ENCODE results near the gene ACOT9.
"Not testable (repeated sequence)": the region's sequence is repeated elsewhere in the genome, so short reads cannot be mapped to it uniquely, and the experiment has no call there.

ACOT9 gene

GRCh38 chrX:23765868-23766267 lies 22.8 kb upstream of the ACOT9 start:
- DNase-seq = no peak

DNA sequence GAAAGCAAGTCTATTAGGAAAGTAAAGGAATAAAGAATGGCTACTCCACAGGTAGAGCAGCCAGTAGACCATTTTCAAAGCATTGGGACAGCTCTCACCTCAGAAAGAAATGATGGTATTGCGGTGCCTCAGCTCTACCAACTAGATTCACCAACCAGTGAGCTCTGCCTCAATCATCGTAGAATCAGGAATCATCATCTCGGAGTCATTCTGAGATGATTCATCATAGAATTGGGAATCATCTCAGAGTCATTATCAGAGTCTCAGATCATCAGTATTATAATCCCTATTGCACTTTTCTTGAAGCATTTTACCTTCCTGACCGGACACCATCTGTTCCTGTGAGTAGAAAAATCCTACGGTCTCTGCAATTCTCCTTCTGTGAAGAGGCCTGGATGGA lies 22.4 kb upstream of the ACOT9 start:
- DNase-seq = peak; percentile 28

DNA sequence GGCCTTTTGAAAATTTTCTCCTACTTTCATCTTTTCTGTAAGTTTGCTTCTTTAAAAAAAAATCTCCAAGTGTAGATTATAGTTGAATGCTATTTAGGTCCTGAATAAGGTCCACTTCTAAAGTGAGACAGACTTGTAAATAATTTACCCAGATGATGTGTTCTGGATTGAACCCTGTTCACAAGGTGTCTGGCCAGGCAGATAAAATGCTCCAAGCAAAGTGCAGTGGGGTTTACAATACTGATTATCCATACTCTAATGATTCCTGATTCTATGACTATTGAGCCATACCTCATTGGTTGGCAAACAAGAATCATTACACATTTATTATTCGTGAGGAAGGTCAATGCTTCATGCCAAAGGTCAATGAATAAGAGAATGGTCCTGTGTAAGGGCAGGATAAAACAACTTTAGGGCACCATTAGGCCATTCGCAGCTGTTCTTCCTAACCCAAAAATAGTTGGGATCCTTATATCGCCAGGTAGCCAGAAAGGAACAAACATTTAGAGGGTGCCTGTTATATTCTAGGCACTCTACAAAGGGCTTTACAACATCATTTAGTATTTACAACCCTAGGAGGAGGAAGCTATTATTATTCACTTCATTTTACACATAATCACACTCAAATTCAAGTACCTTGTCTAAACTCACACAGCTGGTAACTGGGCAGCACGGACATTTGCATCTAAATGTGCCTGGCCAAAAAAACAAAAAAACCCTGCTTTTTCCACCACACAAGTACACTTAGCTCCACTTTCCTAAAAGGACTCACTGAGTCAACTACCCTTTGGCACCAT lies 21.3 kb upstream of the ACOT9 start:
- no peak for DNase-seq

- no peak for DNase-seq
Observed at GRCh38 chrX:23759821-23760220, 16.7 kb upstream of the ACOT9 start.

DNA sequence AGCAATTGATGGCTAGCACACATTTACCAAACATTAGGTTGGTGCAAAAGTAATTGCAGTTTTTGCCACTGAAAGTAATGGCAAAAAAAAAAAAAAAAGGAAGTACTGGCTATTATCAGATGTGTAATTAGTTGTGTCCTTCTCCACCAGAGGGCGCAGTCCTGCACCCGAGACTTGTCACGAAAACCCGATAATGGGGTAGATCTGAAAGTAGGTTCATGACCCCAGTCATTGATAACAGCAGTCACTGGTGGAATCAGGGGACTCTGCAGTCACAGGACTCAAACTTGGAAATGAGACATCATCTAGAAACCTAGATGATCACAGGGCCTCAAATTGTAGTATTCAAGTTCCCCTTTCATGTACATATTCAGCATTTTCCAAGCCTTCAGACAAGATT lies 13.1 kb upstream of the ACOT9 start:
- DNase-seq = peak; percentile 49

DNA sequence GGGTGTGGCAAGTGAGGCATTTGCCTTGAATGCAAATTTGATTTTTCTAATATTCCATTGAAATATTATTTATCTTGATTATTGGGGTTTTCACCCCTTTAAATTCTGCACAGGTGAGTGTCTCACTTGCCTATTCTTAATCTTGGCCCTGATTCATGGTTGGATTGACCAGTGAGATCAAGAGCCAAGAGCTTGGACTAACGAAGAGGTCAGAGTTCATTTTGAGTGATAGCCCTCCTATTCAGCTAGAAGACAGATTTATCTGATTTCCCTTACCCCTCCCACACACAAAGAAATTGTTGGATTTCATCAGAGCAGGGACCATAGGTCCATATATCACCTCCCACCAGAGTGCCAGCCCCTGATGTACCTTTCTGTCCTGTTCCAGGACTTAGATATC lies 11.6 kb upstream of the ACOT9 start:
- DNase-seq = no peak

DNA sequence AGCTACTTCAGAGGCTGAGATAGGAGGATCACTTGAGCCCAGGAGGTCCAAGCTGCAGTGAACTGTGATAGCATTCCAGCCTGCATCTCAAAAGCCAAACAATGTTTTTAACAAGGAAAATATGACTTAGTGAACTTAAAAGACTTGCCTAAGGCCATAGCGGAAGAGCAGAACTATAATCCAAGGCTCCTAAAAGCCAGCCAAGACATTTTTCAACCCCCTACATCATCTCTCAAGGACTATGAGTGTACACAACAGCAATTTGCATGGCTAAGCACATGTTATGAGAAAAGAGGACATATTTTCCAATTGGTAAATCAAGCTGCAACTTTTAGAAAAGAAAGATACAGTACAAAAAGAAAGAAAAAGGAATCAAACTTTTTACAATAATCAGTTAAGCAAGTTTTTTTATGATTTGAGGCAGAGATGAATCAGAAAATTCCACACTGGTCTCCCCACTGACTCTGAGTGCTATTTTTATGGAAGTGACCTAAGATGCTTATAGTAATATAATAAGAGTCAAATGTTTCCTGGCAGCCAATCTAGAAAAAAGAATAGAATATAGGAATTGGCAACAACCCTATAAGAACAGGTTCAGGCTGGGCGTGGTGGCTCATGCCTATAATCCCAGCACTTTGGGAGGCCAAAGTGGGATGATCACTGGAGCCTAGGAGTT lies 9.8 kb upstream of the ACOT9 start:
- DNase-seq = peak; percentile 45

GRCh38 chrX:23749576-23749975 lies 6.5 kb upstream of the ACOT9 start:
- DNase-seq = no peak

DNA sequence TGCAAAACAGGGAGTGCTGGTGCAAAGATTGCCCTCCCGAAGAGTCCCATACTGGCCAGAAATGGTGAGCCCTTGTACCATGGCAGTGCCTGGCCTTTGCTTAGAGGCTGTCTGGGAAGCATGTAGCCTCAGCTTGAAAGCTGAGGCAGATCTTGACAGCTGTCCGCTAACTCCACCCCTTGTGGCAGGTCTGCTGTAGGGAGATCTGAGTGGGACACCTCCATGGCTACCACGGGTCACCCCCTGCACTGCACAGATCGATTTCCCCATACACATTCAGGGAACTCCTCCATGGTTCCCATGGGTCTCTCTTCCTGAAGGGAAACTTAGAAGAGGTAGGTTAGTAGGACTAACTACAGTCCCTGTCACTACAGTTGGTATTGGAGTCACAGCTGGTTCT lies 6.1 kb upstream of the ACOT9 start:
- DNase-seq = no peak

DNA sequence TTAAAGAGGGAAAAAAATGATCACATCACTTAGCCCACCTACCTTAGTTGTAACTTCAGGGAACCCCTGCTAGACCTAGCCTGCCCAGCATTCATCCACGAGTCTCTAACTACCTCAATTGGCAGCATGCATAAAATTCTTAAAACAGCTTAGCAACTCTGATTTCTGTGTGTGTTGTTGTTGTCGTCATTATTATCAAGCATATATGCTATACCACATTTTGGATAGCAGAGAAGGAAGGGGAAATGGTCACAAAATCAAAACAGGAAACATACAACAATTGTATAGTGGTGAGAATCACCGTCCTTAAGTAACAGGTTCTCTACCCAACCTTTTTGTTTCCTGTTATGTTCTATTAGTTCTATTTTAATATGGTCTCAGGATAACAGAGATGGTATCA lies 2.7 kb upstream of the ACOT9 start:
- no peak for DNase-seq

GRCh38 chrX:23743623-23743971 lies 521 bp upstream of the ACOT9 start:
- DNase-seq = not testable (repeated sequence)

- peak; percentile 54 for DNase-seq
Observed at GRCh38 chrX:23742174-23742696, 841 bp downstream of the ACOT9 start.

- DNase-seq = peak; percentile 38
Observed at GRCh38 chrX:23737413-23737812, 5.7 kb downstream of the ACOT9 start.

DNA sequence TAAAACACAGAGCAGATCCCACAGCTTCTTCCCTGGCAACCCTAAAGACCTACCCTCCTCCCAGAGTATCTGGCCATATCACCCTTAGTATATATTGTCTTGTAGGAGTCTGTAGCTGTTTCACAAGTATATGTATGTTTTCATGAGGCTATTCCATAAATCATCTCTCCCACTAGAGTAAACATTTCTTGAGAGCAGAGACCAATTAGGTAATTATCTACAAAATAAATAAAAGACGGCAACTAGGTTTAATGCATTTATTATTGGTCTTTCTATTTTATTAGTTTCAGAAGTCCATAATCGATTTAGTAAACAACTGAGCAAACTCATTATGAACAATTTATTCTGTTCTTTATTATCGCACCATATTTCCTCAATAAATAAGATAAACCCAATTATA lies 7.0 kb downstream of the ACOT9 start:
- DNase-seq = no peak

GRCh38 chrX:23732704-23733103 lies 10.4 kb downstream of the ACOT9 start:
- no peak for DNase-seq

- peak; percentile 17 for DNase-seq
Observed at GRCh38 chrX:23731951-23732350, 11.1 kb downstream of the ACOT9 start.

- no peak for DNase-seq
Observed at GRCh38 chrX:23729214-23729613, 13.9 kb downstream of the ACOT9 start.

- DNase-seq = no peak
Observed at GRCh38 chrX:23727206-23727605, 15.9 kb downstream of the ACOT9 start.

DNA sequence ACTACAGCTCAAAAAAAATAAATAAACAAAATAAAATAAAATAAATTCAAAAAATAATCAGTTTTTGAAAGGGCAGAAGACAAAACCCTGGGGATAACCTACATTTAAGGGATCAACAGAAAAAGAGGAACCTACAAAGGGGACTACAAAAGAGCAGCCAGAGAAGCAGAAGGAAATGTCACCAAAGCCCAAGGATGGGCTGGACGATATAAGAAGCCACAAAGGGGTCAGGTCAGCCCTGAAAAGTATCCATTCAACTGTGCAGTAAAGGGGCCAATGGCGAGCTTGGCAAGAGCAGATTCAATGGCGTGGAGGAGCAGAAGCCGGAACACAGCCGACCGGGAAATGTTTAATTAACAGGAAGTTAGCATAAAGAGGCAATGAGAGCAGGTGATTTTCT lies 16.9 kb downstream of the ACOT9 start:
- DNase-seq = no peak

DNA sequence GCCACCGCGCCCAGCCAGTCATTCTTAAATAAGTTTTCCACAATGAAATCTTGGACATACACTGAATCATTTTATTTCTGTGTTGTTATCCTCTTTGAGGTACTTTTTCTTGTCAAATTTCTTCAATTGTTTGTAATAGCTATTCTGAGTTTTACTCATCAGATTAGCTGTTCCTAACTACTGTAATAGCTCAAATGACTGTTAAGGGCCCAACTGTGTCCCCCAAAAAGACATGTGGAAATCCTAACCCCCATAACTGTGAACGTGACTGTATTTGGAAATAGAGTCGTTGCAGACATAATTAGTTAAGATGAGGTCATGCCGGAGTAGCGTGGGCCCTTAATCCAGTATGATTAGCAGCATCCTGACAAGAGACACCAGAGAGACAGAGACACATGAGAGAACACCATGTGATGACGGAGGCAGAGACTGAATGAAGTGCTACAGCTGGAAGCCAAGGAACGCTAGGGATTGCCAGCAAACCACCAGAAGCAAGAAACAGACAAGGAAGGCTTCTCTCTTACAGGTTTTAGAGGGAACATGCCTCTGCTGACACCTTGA lies 22.9 kb downstream of the ACOT9 start:
- DNase-seq = peak; percentile 52

GRCh38 chrX:23705235-23705634 lies 37.8 kb downstream of the ACOT9 start:
- DNase-seq = no peak

DNA sequence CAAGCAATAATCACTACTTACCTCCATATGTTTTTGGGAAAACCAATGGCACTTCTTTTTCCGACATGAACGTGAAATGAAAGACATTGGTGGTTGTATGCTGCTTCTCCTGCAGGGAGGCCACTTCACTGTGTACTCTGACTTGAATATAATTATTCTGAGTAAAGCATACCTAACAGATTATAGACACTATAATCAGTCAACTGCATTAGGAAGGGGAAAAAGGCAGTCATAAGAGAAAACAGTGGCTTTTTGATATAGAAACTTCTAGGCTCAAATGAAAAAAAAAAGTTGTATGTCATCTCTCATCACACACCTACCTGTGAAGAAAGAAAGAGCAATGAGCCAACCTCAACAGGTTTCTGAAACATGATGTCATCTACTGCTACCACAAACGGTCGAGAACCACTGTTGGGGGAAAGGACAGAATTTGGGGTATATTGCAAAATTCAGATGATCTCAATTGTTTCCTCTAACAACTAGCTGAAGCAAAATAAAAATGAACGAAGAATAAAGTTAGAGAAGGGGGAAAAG lies 38.3 kb downstream of the ACOT9 start:
- DNase-seq = no peak

DNA sequence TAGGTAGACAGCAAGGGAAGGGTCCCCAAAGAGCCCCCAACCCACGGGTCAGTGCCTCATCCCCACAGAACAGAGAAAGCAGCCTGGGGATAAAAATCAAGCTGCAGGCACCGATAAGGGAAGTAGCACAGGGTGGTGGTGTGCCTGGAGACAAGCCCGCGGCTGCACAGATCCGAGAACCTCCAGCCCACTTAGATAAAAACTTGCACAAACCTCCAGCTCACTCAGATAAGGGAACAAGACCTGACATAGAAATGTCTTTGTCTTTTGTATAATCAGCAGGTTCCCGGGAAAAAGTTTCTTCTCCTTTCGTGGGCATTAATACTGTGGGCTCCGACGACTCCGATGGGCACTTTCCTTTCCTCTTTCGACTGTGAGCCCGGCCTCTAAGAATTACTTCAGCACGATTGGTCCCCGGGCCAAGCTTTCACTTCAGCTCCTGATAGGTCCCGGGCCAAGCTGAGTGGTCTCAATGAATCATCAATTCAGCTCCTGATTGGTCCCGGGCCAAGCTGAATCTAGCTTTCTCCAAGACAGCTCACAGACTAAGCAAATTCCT lies 43.4 kb downstream of the ACOT9 start:
- DNase-seq = no peak

DNA sequence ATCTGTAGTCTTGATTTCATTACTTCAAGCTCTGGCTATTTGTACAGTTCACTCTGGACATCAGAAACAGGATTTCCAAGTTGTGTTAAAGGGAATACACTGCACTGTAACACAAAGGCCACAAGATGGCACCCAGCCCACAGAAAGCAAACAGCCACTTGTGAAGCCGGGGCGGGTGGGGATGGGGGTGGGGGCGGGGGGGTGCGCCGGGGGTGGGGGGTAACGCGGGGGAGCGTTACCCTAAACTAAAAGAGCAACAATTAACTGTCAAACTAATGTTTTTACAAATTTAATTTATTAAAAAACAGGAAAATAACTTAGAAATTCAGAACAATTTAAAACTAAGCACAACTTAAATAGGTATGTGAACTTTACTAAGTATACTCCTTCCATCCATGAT lies 48.5 kb downstream of the ACOT9 start:
- peak; percentile 15 for DNase-seq
